GM21723 (cell line): ENCODE data around the gene PPP2R5C.
A peak's percentile ranks its signal among the peaks of the same experiment; 100 is the strongest.

Experiments
- ATAC-seq: cut with Tn5 transposase; IDR thresholded peaks from one replicate; pipeline ENCODE4 v1.9.1; 2021; ENCODE audit warnings: mild to moderate bottlenecking, moderate library complexity; ENCODE audit not compliant: unreplicated experiment

The PPP2R5C gene

GRCh38 chr14:101937926-101938767 is 176.6 kb downstream of the PPP2R5C start:
- no peak for ATAC-seq

GRCh38 chr14:101939646-101940170 is 178.2 kb downstream of the PPP2R5C start:
- ATAC-seq: no peak

DNA sequence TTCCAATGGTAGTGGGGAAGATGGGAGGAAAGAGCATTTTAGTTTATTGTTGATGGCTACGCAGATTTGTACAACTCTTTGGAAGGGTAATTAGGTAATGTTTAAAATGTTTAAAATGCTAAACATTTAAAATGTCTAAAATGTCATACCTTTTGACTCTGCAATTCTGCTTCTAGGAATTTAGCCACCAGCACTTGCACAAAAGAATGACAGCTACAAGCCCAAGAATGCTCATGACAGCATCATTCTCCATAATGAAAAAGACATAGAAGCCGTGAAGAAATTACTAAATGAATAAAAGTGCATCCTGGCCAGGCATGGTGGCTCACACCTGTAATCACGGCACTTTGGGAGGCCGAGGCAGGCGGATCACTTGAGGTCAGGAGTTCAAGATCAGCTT is 182.9 kb downstream of the PPP2R5C start:
- ATAC-seq: no peak

DNA sequence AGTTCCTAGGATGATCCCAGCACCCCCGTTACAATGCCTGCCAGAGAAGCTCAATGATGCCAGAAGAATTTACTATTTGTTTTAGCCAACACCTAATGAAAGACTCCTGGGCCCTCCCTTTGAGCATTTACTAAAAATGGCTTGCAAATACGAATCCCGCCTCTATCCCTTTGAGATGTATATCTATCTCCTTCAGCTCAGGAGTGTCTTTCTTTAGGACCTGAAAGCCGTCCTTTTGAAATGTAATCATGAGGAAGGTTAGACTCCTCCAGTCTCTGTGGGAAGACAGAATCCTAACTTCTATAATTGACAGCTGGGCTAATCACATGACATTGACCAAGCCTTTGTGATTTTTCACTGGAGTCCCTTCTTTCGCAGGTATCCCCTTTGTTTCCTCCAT is 183.7 kb downstream of the PPP2R5C start:
- no peak for ATAC-seq

DNA sequence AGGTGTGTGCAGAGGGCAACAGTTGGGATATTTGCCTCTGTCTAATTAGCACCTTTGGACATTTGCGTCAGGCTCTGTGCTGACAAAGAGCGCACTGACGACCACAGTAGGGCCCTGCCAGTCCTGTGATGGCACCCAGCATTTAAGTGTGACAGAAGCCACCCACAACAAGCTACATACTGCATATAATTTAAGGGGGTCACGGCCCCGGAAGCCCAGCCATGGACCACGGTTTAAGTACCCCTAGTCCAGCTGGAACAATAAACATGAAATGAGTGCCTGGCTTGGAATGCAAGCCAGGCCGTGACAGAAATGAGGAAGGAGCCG is 186.0 kb downstream of the PPP2R5C start:
- ATAC-seq: peak; percentile 5

- ATAC-seq: peak; percentile 95
These were observed 186.6 kb downstream of the PPP2R5C start for GRCh38 chr14:101947904-101948665.

DNA sequence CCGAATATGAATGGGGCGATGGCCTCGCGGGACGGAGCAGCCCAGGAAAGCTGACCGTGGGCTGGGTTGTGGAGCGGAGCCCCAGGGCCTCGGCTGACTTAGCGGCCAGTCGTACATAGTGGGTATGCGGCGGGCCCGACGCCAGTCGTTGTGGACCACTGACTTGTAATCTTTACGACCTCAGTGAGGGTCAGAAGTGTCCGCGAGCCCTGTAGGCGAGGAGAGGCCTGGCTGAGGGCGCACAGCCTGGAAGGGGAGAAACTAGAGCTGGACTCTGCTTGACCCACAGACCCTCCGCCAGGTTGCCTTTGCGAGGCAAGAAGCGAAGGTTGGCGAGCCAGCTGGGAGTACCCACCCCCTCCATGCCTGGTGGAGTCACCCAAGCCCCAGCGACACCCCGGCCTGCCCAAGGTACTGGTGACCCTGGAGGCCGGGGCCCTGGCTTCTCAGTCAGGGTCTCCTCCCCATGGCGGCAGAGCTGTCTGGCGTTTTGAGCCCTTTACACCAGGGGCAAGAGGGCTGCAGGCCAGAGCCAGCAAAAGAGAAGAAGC is 187.2 kb downstream of the PPP2R5C start:
- no peak for ATAC-seq

GRCh38 chr14:101950100-101950499 is 188.6 kb downstream of the PPP2R5C start:
- no peak for ATAC-seq

DNA sequence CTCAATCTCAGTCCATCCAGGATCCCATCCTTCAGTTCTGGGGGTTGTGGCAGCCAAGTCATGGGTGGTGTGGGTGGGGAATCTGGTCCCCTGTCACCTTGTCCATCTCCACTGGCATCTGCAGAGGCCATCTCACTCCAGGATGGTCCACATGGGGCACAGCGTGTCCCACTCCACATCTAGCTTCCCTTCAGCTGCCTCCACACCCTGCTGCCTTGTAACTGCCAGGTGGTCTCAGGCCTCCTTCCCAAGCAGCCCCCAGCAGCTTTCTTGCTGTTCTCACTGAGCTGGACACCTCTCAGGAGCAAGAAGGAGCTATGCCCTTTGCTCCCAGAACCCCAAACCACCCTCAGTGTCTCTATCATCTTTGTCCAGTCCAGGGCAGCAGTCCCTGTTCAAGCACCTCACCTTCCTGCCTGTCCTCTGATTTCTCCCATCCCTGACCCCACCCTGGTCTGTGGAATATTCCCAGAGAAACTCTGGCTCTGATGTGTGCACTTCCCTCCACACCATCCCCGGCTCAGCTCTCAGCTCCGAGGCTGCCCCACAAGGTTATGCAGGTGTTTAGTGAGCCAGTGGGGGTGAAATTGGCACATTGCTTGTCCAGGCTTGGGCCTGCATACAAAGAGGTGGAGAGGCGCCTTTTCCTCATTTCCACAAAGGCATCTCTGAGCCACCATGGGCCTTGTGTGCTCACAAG is 189.2 kb downstream of the PPP2R5C start:
- ATAC-seq: no peak

GRCh38 chr14:101953151-101953550 is 191.6 kb downstream of the PPP2R5C start:
- no peak for ATAC-seq

DNA sequence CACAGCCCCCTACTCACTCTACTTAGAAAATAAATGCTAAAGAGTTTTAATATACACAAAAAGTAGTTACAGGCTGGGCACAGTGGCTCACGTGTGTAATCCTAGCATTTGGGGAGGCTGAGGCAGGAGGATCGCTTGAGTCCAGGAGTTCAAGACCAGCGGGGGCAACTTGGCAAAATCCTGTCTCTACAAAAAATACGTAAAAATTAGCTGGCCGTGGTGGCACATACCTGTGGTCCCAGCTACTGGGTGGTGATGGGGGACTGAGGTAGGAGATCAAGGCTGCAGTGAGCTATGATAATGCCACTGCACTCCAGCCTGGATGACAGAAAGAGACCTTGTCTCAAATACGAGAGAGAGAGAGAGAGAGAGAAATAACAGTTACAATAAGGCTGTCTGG is 193.0 kb downstream of the PPP2R5C start:
- no peak for ATAC-seq

GRCh38 chr14:101955695-101956161 is 194.2 kb downstream of the PPP2R5C start:
- no peak for ATAC-seq

DNA sequence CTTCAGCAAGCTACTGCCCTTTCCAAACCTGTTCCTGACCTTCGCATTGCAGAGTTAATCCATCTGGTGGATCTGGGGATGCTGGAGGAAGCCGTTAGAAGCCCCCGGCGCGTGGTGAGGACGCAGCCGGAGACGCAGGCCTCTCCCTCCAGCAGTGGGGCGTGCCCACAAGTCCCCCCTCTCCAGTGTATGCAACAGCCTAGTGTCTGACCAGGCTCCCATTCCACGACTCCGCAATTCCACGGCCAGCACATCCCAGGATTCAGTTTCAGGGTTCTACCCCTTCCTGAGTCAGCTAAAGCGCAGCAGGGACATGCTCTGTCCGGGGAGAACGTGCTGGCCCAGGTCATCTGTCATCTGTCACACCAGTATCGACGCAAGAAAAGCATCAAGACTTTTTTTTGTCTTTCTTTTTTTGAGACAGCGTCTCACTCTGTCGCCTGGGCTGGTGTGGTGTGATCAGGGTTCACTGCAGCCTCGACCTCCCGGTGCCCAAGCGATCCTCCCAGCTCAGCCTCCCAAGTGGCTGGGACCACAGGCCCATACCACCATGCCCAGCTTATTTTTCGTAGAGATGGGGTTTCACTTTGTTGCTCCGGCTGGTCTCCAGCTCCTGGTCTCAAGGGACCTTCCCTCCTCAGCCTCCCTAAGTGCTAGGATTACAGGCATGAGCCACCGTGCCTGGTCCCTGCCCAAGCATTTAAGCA is 194.8 kb downstream of the PPP2R5C start:
- no peak for ATAC-seq

- no peak for ATAC-seq
These were observed 196.1 kb downstream of the PPP2R5C start for GRCh38 chr14:101957406-101958234.

GRCh38 chr14:101958418-101959180 is 197.1 kb downstream of the PPP2R5C start:
- no peak for ATAC-seq

DNA sequence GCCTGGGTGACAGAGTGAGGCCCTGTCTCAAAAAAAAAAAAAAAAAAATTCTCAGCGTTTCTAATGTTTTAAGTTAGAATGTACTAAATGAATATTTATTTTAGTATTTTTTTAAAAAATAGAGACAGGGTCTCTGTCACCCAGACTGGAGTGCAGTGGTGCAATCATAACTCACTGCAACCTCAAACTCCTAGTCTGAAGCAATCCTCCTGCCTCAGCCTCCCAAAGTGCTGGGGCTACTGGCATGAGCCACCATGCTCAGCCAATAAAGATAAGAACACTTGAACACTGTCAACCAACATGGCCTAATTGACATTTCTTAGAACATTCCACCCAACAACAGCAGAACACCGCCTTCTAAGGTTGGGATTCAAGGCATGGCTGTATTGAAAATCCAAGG is 197.8 kb downstream of the PPP2R5C start:
- ATAC-seq: no peak

DNA sequence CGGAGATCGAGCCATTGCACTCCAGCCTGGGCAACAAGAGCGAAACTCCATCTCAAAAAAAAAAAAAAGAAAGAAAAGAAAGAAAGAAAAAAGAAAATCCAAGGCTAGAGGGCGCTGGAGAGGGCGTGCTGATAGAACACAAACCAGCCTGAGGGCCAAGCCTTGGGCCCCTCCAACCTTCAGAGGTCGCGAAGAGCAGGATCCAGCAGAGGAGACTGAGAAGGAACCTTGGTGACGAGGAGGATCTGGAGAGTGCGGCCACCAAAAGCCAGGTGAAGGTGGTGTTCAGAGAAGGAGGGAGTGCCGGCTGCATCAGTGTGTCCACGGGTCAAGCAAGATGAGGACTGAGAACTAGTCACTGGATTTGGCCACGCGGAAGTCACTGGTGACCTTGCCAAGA is 198.7 kb downstream of the PPP2R5C start:
- ATAC-seq: no peak

GRCh38 chr14:101961011-101961721 is 199.7 kb downstream of the PPP2R5C start:
- ATAC-seq: no peak
